Adrenal gland (tissue), 12 donors: ENCODE data around the gene DMP1. TPM values are rescaled to one million over a fixed set of nuclear protein-coding genes. Genes with fewer than 3 reads are reported as not detected.

Experiments used
- DNase-seq, 7 donors: peaks; one replicate each; pipeline ENCODE4 v3.0.0-alpha.2; 2019 to 2020
- H3K27ac ChIP-seq, 5 donors: fragments of 200-600 bp; sonication (generic) in 4 of 5; 1 replicate in 3 of 5; 2 replicates in 2 of 5; pipeline versions ENCODE4 v1.5.1 to v1.8.0; 2016 to 2020; ENCODE audit warnings: mild to moderate bottlenecking in 1 of 5
- H3K27me3 ChIP-seq: fragments of 200-600 bp; 2 replicates; pipeline ENCODE4 v1.8.0; 2021
- H3K36me3 ChIP-seq, 2 donors: fragments of 200-600 bp; replicated peaks in 1 of 2; 1 replicate in 1 of 2; 2 replicates in 1 of 2; pipeline versions ENCODE4 v1.5.1 to v1.8.0; 2018 to 2022
- H3K4me1 ChIP-seq, 2 donors: fragments of 200-600 bp; replicated peaks in 1 of 2; 1 replicate in 1 of 2; 2 replicates in 1 of 2; pipeline versions ENCODE4 v1.5.1 to v1.8.0; 2018 to 2021
- H3K4me3 ChIP-seq, 4 donors: fragments of 200-600 bp; sonication (generic) in 3 of 4; one replicate each; pipeline ENCODE4 v1.5.1; 2016 to 2018
- H3K9me3 ChIP-seq, 3 donors: fragments of 200-600 bp; sonication (generic) in 1 of 3; replicated peaks in 1 of 3; 1 replicate in 2 of 3; 2 replicates in 1 of 3; pipeline versions ENCODE4 v1.5.1 to v1.8.0; 2016 to 2021
- CTCF ChIP-seq, 6 experiments: fragments of 450-650 bp in 4 of 6; fragments of 200-600 bp in 2 of 6; sonication (generic) in 1 of 6; IDR thresholded peaks; 1 replicate in 5 of 6; 2 replicates in 1 of 6; pipeline versions ENCODE4 v1.5.1 to v1.8.0; 2016 to 2021; ENCODE audit warnings: antibody characterized with exemption in 6 of 6, mild to moderate bottlenecking in 2 of 6, moderate library complexity in 1 of 6
- POLR2A ChIP-seq, 2 donors: fragments of 450-650 bp; IDR thresholded peaks; one replicate each; pipeline ENCODE4 v1.6.1; 2017; ENCODE audit warnings: antibody characterized with exemption in 2 of 2, mild to moderate bottlenecking in 2 of 2, moderate library complexity in 1 of 2
- WGBS, 4 donors: extraction: QIAGEN DNeasy Blood & Tissue Kit in 2 of 4; methylation state at CpG; one replicate each; pipeline versions ENCODE4 v1.1.5 to v1.1.7; 2013 to 2017; 5-methylcytosine and 5-hydroxymethylcytosine counted together
- intact Hi-C, 2 donors: fragments of 100-400 bp; cut with DNase I; formaldehyde crosslinking; loops; one replicate each; pipeline versions ENCODE4 v1.14.1 to v1.15.0; 2022 to 2023
- polyA plus RNA-seq, 3 donors: library from polyadenylated mRNA; stranded (reverse); fragments of 200-250 nt in 2 of 3; fragments of 350-450 nt in 1 of 3; fragmentation: Illumina TruSeq in 1 of 3; extraction: RNeasy Lipid Tissue Mini Kit (QIAGEN cat#74804) in 1 of 3; gene quantifications; one replicate each; pipeline ENCODE4 v1.2.3, GENCODE V29; 2013 to 2014
- total RNA-seq, 9 donors: library from RNA; depleted of rRNA in 4 of 9; stranded (reverse); fragments of >200 nt in 4 of 9; fragments of 120-200 nt in 1 of 9; fragmentation: NEBNext Ultra II Directional in 1 of 9; extraction: Animal tissue kit (Norgen Biotek cat#: 25700) in 1 of 9; gene quantifications; one replicate each; pipeline versions ENCODE4 v1.1.0 to v1.2.4, GENCODE V29; 2013 to 2023
- donor health status: healthy with polysubstance abuse.
- donor health status: Bipolar disorder and iron deficiency.
- donor health status: DM: yes; HTN: yes; CAD: no.
- donor health status: DM: no; HTN: no; CAD: no.
- donor health status: DM: no; HTN: no; CAD: no.
- donor health status: DM: yes; HTN: yes; CAD: no.

DMP1 gene
- total and polyA plus RNA-seq, 12 donors, result 0.03 TPM; not detected in 11

GRCh38 chr4:87616268-87616667 lies 33.8 kb upstream of the DMP1 start:
- Histone ChIP-seq H3K9me3 (no peaks in the 10 kb centered on the region), H3K4me3 (no peak overlapping the region), H3K27ac (no peak overlapping the region), H3K36me3 (no peaks in the 10 kb centered on the region), H3K4me1 (no peaks in the 10 kb centered on the region), H3K27me3 (peaks cover 24% of the 10 kb centered on the region)
- TF ChIP-seq POLR2A (IDR thresholded peaks at IDR 0.05), result no peak
- no peak for TF ChIP-seq CTCF (IDR thresholded peaks at IDR 0.05)
- intact Hi-C loops, result no loop called here
- DNase-seq, result no peak
- WGBS, 4 donors, result 58 to 70% (median 69%) methylated on average over 9 of the region's 9 CpGs

GRCh38 chr4:87620086-87620485 lies 30.0 kb upstream of the DMP1 start:
- Histone ChIP-seq H3K36me3 (no peaks in the 10 kb centered on the region), H3K4me1 (no peaks in the 10 kb centered on the region), H3K9me3 (no peaks in the 10 kb centered on the region), H3K27me3 (peaks cover 12% of the 10 kb centered on the region), H3K27ac (no peak overlapping the region), H3K4me3 (no peak overlapping the region)
- 78 to 84% (median 80%) methylated on average over 6 of the region's 6 CpGs for WGBS, 4 donors
- intact Hi-C loops, result no loop called here
- TF ChIP-seq POLR2A (IDR thresholded peaks at IDR 0.05), result no peak
- no peak for TF ChIP-seq CTCF (IDR thresholded peaks at IDR 0.05)
- no peak for DNase-seq

- Histone ChIP-seq H3K27ac (peak overlapping the region in 1 of 5 donors; percentile 8), H3K4me3 (no peak overlapping the region), H3K4me1 (no peaks in the 10 kb centered on the region), H3K36me3 (no peaks in the 10 kb centered on the region), H3K27me3 (peaks cover 12% of the 10 kb centered on the region), H3K9me3 (no peaks in the 10 kb centered on the region)
- TF ChIP-seq CTCF (IDR thresholded peaks at IDR 0.05), result no peak
- TF ChIP-seq POLR2A (IDR thresholded peaks at IDR 0.05), result no peak
- DNase-seq, result no peak
- intact Hi-C loops, result no loop called here
Measured at GRCh38 chr4:87620491-87620890, 29.6 kb upstream of the DMP1 start.

- TF ChIP-seq CTCF (IDR thresholded peaks at IDR 0.05) (no peak), POLR2A (IDR thresholded peaks at IDR 0.05) (no peak)
- Histone ChIP-seq H3K4me3 (no peak overlapping the region), H3K27me3 (peaks cover 12% of the 10 kb centered on the region), H3K36me3 (no peaks in the 10 kb centered on the region), H3K9me3 (no peaks in the 10 kb centered on the region), H3K4me1 (no peaks in the 10 kb centered on the region), H3K27ac (no peak overlapping the region)
- intact Hi-C loops, result no loop called here
- 77 to 88% (median 83%) methylated on average over 8 of the region's 8 CpGs for WGBS, 4 donors
- DNase-seq, result no peak
Measured at GRCh38 chr4:87622303-87622702, 27.8 kb upstream of the DMP1 start.
